ENCODE data around the gene MUC4. TPM values are rescaled to one million over a fixed set of nuclear protein-coding genes. Genes with fewer than 3 reads are reported as not detected.
"Not testable (repeated sequence)": the region's sequence is repeated elsewhere in the genome, so short reads cannot be mapped to it uniquely, and the experiment has no call there.

The MUC4 gene
- total and polyA plus RNA-seq, 9 donors = 0.02 to 0.99 (median 0.31) TPM; not detected in 2

- H3K36me3 ChIP-seq = no peaks in the 10 kb centered on the region
- no peaks in the 10 kb centered on the region for H3K27me3 ChIP-seq
- intact Hi-C loops (cut with DNase I) = no loop called here
- H3K4me1 ChIP-seq (ENCODE audit: insufficient read depth) = peaks cover 4% of the 10 kb centered on the region
- no peak overlapping the region for H3K27ac ChIP-seq
- no peak overlapping the region for H3K4me3 ChIP-seq
- TF ChIP-seq CTCF (IDR thresholded peaks at IDR 0.05) (no peak), EP300 (IDR thresholded peaks at IDR 0.05) (no peak), POLR2A (IDR thresholded peaks at IDR 0.05) (no peak)
- WGBS, 3 donors = 81 to 84% (median 82%) methylated on average over 28 to 30 of the region's 30 CpGs
- DNase-seq = no peak
- H3K9me3 ChIP-seq = no peaks in the 10 kb centered on the region
These were observed 60.8 kb downstream of the MUC4 start for GRCh38 chr3:195750797-195751520.

- WGBS, 3 donors = 73 to 82% (median 82%) methylated on average over 5 of the region's 5 CpGs
- H3K9me3 ChIP-seq; H3K27ac ChIP-seq; DNase-seq; H3K27me3 ChIP-seq; H3K4me1 ChIP-seq (ENCODE audit: insufficient read depth); H3K36me3 ChIP-seq; H3K4me3 ChIP-seq; intact Hi-C loops (cut with DNase I): not testable (repeated sequence)
These were observed 62.6 kb downstream of the MUC4 start for GRCh38 chr3:195749101-195749500.

- Histone ChIP-seq H3K27me3 (no peaks in the 10 kb centered on the region), H3K4me3 (no peak overlapping the region), H3K4me1 (ENCODE audit: insufficient read depth) (no peaks in the 10 kb centered on the region), H3K9me3 (no peaks in the 10 kb centered on the region), H3K36me3 (no peaks in the 10 kb centered on the region), H3K27ac (no peak overlapping the region)
- no peak for DNase-seq
- WGBS, 3 donors = 94 to 96% (median 95%) methylated on average over 11 of the region's 11 CpGs
- TF ChIP-seq EP300 (IDR thresholded peaks at IDR 0.05) (no peak), CTCF (IDR thresholded peaks at IDR 0.05) (no peak), POLR2A (IDR thresholded peaks at IDR 0.05) (no peak)
- intact Hi-C loops (cut with DNase I) = no loop called here
These were observed 63.1 kb downstream of the MUC4 start for GRCh38 chr3:195748661-195749060.

DNA sequence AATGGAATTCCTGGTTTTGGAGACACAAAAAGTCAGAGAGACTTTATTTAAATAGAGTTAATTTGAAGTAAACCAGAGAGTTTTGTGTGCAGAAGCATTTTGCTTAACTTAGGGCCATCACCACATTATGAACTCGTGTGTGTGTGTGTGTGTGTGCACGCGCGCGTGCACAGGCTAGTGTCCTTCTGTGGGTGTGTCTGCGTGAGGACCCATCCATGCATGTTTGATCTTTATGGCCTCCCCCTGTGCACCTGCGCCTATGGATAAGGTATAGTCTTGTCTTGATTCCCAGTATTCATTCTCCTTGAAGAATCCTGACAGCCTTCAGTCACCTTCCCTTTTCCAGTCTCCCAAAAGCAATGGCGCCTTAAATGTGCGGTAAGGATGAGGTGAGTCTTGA, 65.0 kb downstream of the MUC4 start:
- no peaks in the 10 kb centered on the region for H3K9me3 ChIP-seq
- H3K4me3 ChIP-seq = no peak overlapping the region
- no peaks in the 10 kb centered on the region for H3K36me3 ChIP-seq
- DNase-seq = no peak
- TF ChIP-seq POLR2A (IDR thresholded peaks at IDR 0.05) = no peak
- TF ChIP-seq CTCF (IDR thresholded peaks at IDR 0.05) = no peak
- TF ChIP-seq EP300 (IDR thresholded peaks at IDR 0.05) = no peak
- H3K27me3 ChIP-seq = no peaks in the 10 kb centered on the region
- WGBS, 3 donors = 86 to 97% (median 87%) methylated on average over 9 of the region's 9 CpGs
- intact Hi-C loops (cut with DNase I) = no loop called here
- H3K4me1 ChIP-seq (ENCODE audit: insufficient read depth) = no peaks in the 10 kb centered on the region
- no peak overlapping the region for H3K27ac ChIP-seq

- intact Hi-C loops (cut with DNase I) = no loop called here
- 73 to 95% (median 77%) methylated on average over 8 of the region's 8 CpGs for WGBS, 3 donors
- no peaks in the 10 kb centered on the region for H3K4me1 ChIP-seq (ENCODE audit: insufficient read depth)
- no peak overlapping the region for H3K4me3 ChIP-seq
- H3K9me3 ChIP-seq = no peaks in the 10 kb centered on the region
- H3K27me3 ChIP-seq = no peaks in the 10 kb centered on the region
- H3K36me3 ChIP-seq = no peaks in the 10 kb centered on the region
- no peak for TF ChIP-seq CTCF (IDR thresholded peaks at IDR 0.05)
- no peak for TF ChIP-seq POLR2A (IDR thresholded peaks at IDR 0.05)
- no peak for TF ChIP-seq EP300 (IDR thresholded peaks at IDR 0.05)
- no peak for DNase-seq
- H3K27ac ChIP-seq = no peak overlapping the region
These were observed 65.4 kb downstream of the MUC4 start for GRCh38 chr3:195746346-195746745.
